Chondrocyte (in vitro differentiated cells): ENCODE results near the gene CEP290. TPM values are rescaled to one million over a fixed set of nuclear protein-coding genes. Genes with fewer than 3 reads are reported as not detected.

Source experiments
- DNase-seq: peaks from one replicate; pipeline ENCODE4 v3.0.0; 2021; ENCODE audit warnings: mixed read lengths, low spot score
- H3K27ac Mint-ChIP-seq: one replicate; pipeline ENCODE4 v1.8.0; 2021; ENCODE audit warnings: mild to moderate bottlenecking, moderate library complexity, mixed read lengths; ENCODE audit not compliant: unreplicated experiment
- H3K27me3 Mint-ChIP-seq: 2 replicates; pipeline ENCODE4 v1.8.0; 2021; ENCODE audit warnings: low read depth, mixed read lengths
- H3K36me3 Mint-ChIP-seq: 2 replicates; pipeline ENCODE4 v1.8.0; 2021; ENCODE audit warnings: low read depth, mixed read lengths
- H3K4me1 Mint-ChIP-seq: 2 replicates; pipeline ENCODE4 v1.8.0; 2021; ENCODE audit warnings: low read depth, mild to moderate bottlenecking, mixed read lengths
- H3K4me3 Mint-ChIP-seq: one replicate; pipeline ENCODE4 v1.8.0; 2021; ENCODE audit warnings: mild to moderate bottlenecking, moderate library complexity, mixed read lengths; ENCODE audit not compliant: unreplicated experiment
- H3K9me3 Mint-ChIP-seq: 2 replicates; pipeline ENCODE4 v1.8.0; 2021; ENCODE audit warnings: low read depth, mixed read lengths
- total RNA-seq: library from RNA; stranded (reverse); gene quantifications from 3 replicates; pipeline ENCODE4 v1.2.1, GENCODE V29; 2021
- TF ChIP-seq, protein P1 (sequence below): fragments of 200-600 bp; sonication (generic); IDR thresholded peaks from 2 replicates; pipeline ENCODE4 v1.5.0; 2021; ENCODE audit warnings: antibody characterized with exemption, mild to moderate bottlenecking, moderate library complexity

Gene CEP290
- total RNA-seq, 1 donor from 2014 or later = 15.0 TPM

DNA sequence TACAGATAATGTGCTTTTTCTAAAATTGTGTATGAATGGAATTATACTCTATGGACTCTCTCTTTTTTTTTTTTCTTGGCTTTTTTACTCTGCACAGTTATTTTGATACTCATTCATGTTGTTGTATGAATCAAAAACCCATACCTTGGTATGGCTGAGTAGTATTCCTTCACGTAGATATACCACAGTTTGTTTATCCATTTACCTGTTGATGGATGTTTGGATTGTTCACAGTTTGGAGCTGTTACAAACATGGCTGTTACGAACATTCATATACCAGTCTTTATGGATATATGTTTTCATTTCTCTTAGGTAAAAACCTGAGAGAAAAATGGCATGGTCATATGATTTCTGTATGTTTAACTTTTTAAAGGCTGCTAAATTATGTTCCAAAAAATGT, 43.4 kb upstream of the CEP290 start:
- Mint-ChIP-seq H3K4me1 (peaks cover 11% of the 10 kb centered on the region), H3K27me3 (no peaks in the 10 kb centered on the region), H3K9me3 (peaks cover 6% of the 10 kb centered on the region), H3K4me3 (no peak overlapping the region), H3K27ac (no peak overlapping the region), H3K36me3 (peaks cover 13% of the 10 kb centered on the region)
- TF ChIP-seq, protein P1, sequence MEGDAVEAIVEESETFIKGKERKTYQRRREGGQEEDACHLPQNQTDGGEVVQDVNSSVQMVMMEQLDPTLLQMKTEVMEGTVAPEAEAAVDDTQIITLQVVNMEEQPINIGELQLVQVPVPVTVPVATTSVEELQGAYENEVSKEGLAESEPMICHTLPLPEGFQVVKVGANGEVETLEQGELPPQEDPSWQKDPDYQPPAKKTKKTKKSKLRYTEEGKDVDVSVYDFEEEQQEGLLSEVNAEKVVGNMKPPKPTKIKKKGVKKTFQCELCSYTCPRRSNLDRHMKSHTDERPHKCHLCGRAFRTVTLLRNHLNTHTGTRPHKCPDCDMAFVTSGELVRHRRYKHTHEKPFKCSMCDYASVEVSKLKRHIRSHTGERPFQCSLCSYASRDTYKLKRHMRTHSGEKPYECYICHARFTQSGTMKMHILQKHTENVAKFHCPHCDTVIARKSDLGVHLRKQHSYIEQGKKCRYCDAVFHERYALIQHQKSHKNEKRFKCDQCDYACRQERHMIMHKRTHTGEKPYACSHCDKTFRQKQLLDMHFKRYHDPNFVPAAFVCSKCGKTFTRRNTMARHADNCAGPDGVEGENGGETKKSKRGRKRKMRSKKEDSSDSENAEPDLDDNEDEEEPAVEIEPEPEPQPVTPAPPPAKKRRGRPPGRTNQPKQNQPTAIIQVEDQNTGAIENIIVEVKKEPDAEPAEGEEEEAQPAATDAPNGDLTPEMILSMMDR = no peak
- no peak for DNase-seq

DNA sequence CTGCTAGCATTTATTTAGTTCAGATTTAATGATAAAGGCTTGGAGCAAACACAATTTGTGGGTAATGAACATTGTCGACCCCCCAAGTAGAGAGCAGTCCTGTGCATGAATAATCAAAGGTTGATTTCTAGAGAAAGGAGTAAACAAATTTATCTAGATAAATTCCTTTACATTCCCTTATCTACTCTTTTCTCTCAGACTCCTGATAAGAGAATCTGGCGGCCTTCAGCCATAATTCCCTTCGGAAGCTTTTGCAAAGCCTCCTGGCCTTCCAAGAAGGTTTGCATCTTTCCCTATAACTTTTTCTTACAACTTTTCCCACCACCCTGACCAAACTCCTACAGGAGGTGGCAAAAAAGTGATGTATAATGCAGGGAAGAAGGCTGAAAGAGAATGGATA, 42.3 kb upstream of the CEP290 start:
- Mint-ChIP-seq H3K9me3 (peaks cover 6% of the 10 kb centered on the region), H3K4me3 (no peak overlapping the region), H3K4me1 (peaks cover 11% of the 10 kb centered on the region), H3K36me3 (peaks cover 15% of the 10 kb centered on the region), H3K27me3 (no peaks in the 10 kb centered on the region), H3K27ac (no peak overlapping the region)
- TF ChIP-seq, protein P1 = no peak
- DNase-seq = no peak

DNA sequence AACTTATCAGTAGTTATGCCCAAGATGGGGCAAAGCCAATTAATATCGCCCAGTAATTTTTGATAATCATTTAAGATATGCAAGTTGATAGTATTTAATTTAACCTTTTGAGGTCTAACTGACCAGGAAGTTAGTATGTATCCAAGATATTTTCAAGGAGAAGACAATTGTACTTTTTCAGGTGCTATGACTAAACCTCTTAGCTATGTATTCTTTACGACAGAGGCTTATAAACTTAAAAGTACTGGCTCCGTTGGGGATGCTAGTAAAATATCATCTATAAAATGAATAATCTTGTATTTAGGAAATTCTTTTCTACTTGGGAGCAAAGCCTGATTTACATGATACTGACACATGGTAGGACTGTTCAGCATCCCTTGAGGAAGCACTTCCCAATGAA, 40.5 kb upstream of the CEP290 start:
- TF ChIP-seq, protein P1 = no peak
- DNase-seq = no peak
- peaks cover 3% of the 10 kb centered on the region for H3K4me1 Mint-ChIP-seq
- H3K4me3 Mint-ChIP-seq = no peak overlapping the region
- H3K9me3 Mint-ChIP-seq = peaks cover 6% of the 10 kb centered on the region
- no peaks in the 10 kb centered on the region for H3K27me3 Mint-ChIP-seq
- peaks cover 20% of the 10 kb centered on the region for H3K36me3 Mint-ChIP-seq
- no peak overlapping the region for H3K27ac Mint-ChIP-seq

DNA sequence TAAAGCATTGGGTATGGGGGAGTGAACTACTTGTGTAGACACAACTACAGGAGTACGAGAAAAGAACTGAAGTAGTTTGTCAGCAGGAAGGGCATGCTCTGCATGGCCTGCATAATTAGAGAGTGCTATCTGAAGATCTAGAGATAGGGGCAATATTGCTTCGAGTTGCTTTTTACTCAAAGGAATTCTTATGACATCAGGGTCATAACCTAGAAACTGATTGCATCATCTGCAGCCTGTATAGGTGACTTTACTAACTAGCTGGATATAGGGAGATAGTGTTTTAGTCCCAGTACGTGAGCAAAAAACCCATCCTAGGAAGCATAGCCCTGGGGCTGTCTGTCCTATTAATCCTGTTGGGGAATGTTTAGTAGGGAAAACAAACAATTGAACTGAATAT, 40.0 kb upstream of the CEP290 start:
- H3K27ac Mint-ChIP-seq = no peak overlapping the region
- TF ChIP-seq, protein P1 = no peak
- H3K4me1 Mint-ChIP-seq = peaks cover 3% of the 10 kb centered on the region
- H3K9me3 Mint-ChIP-seq = peaks cover 6% of the 10 kb centered on the region
- H3K4me3 Mint-ChIP-seq = no peak overlapping the region
- no peak for DNase-seq
- H3K36me3 Mint-ChIP-seq = peaks cover 22% of the 10 kb centered on the region
- H3K27me3 Mint-ChIP-seq = no peaks in the 10 kb centered on the region

DNA sequence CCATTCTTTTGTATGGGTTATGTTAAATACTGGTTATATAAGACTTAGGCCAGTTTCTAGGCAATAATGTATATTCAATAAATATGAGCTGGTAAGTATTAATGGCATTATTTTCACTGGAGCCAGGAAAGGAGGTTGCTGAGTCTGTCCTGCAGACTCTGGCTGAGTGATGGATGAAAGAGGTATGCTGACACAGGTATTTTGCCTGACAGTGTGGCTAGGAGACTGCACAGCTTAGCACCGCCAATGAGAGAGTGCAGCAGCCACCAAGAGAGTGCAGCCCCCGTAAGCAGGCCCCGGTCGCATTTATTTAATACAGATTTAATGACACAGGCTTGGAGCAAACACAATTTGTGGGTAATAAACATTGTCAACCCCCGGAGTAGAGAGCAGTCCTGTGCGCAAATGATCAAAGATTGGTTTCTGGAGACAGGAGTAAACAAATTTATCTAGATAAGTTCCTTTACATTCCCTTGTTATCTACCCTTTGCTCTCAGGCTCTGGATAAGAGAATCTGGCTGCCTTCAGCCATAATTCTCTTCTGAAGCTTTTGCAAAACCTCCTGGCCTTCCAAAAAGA, 37.6 kb upstream of the CEP290 start:
- no peak for DNase-seq
- peaks cover 24% of the 10 kb centered on the region for H3K36me3 Mint-ChIP-seq
- no peaks in the 10 kb centered on the region for H3K4me1 Mint-ChIP-seq
- H3K4me3 Mint-ChIP-seq = no peak overlapping the region
- TF ChIP-seq, protein P1 = no peak
- H3K27me3 Mint-ChIP-seq = no peaks in the 10 kb centered on the region
- no peaks in the 10 kb centered on the region for H3K9me3 Mint-ChIP-seq
- no peak overlapping the region for H3K27ac Mint-ChIP-seq
